Prostate gland (tissue), 2 donors: ENCODE data around the gene CRADD.

ENCODE experiments used
- POLR2A ChIP-seq: fragments of 450-650 bp; IDR thresholded peaks from one replicate; pipeline ENCODE4 v1.6.1; 2016; ENCODE audit warnings: antibody characterized with exemption, mild to moderate bottlenecking
- TF ChIP-seq, protein P1 (sequence below), 4 experiments: fragments of 200-600 bp in 2 of 4; fragments of 450-650 bp in 2 of 4; sonication (generic) in 2 of 4; IDR thresholded peaks; 1 replicate in 3 of 4; 2 replicates in 1 of 4; pipeline ENCODE4 v1.5.1; 2016 to 2019; ENCODE audit warnings: antibody characterized with exemption in 4 of 4, mild to moderate bottlenecking in 2 of 4, moderate library complexity in 2 of 4

DNA sequence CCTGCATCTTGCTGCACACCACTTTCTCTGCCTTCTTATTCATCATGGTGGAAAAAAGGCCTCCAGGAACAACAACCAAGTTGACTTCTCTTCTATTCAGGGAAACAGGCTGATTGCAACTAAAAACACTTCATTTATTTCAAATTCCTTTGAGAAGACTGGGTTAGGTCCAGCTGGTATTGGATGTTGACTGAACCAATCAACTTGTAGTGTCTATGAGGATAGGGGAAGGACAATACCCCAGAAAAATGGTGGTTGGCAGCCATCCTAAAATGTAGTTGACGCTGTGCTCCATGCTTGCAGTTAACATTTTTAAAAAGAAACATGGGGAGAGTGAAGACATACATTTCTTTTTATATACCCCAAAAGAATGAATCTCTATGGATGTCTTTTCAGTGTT lies 34.4 kb upstream of the CRADD start:
- TF ChIP-seq, protein P1, sequence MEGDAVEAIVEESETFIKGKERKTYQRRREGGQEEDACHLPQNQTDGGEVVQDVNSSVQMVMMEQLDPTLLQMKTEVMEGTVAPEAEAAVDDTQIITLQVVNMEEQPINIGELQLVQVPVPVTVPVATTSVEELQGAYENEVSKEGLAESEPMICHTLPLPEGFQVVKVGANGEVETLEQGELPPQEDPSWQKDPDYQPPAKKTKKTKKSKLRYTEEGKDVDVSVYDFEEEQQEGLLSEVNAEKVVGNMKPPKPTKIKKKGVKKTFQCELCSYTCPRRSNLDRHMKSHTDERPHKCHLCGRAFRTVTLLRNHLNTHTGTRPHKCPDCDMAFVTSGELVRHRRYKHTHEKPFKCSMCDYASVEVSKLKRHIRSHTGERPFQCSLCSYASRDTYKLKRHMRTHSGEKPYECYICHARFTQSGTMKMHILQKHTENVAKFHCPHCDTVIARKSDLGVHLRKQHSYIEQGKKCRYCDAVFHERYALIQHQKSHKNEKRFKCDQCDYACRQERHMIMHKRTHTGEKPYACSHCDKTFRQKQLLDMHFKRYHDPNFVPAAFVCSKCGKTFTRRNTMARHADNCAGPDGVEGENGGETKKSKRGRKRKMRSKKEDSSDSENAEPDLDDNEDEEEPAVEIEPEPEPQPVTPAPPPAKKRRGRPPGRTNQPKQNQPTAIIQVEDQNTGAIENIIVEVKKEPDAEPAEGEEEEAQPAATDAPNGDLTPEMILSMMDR (IDR thresholded peaks at IDR 0.05), result no peak
- no peak for TF ChIP-seq POLR2A
